Colonic mucosa (tissue), 4 donors: ENCODE results near the gene VWA5A. TPM values are rescaled to one million over a fixed set of nuclear protein-coding genes. Genes with fewer than 3 reads are reported as not detected.

Source experiments
- DNase-seq: peaks from one replicate; pipeline ENCODE4 v3.0.0-alpha.2; 2020
- H3K27ac ChIP-seq: fragments of 200-600 bp; one replicate; pipeline ENCODE4 v1.8.0; 2021
- H3K27me3 ChIP-seq: fragments of 200-600 bp; one replicate; pipeline ENCODE4 v1.8.0; 2021
- H3K36me3 ChIP-seq: fragments of 200-600 bp; one replicate; pipeline ENCODE4 v1.8.0; 2021
- H3K4me1 ChIP-seq: fragments of 200-600 bp; one replicate; pipeline ENCODE4 v1.8.0; 2021; ENCODE audit warnings: mild to moderate bottlenecking
- H3K4me3 ChIP-seq: fragments of 200-600 bp; one replicate; pipeline ENCODE4 v1.8.0; 2021
- H3K9ac ChIP-seq, 2 donors: one replicate each; pipeline ENCODE4 v1.7.0; 2013; ENCODE audit warnings: control low read depth in 2 of 2, low read depth in 2 of 2, low read length in 2 of 2
- H3K9me3 ChIP-seq: fragments of 200-600 bp; one replicate; pipeline ENCODE4 v1.8.0; 2021
- intact Hi-C: fragments of 100-400 bp; cut with DNase I; formaldehyde crosslinking; loops from one replicate; pipeline ENCODE4 v1.14.1; 2022
- total RNA-seq, 2 donors: library from RNA; stranded (reverse); fragmentation: NEBNext Ultra II Directional in 1 of 2; extraction: Animal tissue kit (Norgen Biotek cat#: 25700) in 1 of 2; gene quantifications; one replicate each; pipeline ENCODE4 v1.2.1, GENCODE V29; 2021
- TF ChIP-seq, protein P1 (sequence below): fragments of 200-600 bp; IDR thresholded peaks from one replicate; pipeline ENCODE4 v1.8.0; 2022; ENCODE audit warnings: antibody characterized with exemption, mild to moderate bottlenecking
- donor health status: healthy.
- donor health status: DM: no; HTN: no; CAD: no.
- donor health status: DM: no; HTN: no; CAD: no.

Gene VWA5A
- total RNA-seq, 2 donors from 2014 or later, result 38.0 to 62.5 TPM

DNA sequence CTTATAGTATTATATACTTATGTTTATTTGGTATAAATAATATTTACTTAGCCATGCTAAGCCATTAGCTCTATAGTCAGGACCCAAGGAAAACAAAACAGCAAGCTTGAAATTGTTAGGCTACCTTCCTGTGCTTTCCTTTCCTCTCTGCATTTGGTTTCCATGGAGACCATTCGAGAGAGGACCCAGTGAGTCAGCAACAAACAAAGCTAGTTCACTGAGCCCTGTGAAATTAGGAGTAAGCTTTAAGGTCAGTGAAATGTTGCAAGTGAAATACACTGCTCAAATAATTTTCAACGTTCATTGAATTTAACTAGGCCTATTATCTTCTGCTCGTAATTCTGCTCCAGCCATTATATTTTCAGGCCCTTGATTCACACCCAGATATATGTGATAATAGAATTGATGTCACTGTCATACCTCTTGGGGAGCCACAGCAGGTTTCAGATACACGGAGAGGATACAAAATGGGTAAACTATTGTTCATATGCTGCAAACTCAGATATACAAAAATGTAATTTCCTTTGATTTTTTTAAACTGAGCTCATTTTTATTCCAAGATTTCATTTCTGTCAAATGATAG is 58.8 kb downstream of the VWA5A start:
- Histone ChIP-seq H3K27ac (no peak overlapping the region), H3K9me3 (no peaks in the 10 kb centered on the region), H3K4me3 (no peak overlapping the region), H3K27me3 (no peaks in the 10 kb centered on the region), H3K36me3 (no peaks in the 10 kb centered on the region), H3K9ac (no peak overlapping the region), H3K4me1 (no peaks in the 10 kb centered on the region)
- intact Hi-C loops, result no loop called here
- no peak for DNase-seq
- TF ChIP-seq, protein P1, sequence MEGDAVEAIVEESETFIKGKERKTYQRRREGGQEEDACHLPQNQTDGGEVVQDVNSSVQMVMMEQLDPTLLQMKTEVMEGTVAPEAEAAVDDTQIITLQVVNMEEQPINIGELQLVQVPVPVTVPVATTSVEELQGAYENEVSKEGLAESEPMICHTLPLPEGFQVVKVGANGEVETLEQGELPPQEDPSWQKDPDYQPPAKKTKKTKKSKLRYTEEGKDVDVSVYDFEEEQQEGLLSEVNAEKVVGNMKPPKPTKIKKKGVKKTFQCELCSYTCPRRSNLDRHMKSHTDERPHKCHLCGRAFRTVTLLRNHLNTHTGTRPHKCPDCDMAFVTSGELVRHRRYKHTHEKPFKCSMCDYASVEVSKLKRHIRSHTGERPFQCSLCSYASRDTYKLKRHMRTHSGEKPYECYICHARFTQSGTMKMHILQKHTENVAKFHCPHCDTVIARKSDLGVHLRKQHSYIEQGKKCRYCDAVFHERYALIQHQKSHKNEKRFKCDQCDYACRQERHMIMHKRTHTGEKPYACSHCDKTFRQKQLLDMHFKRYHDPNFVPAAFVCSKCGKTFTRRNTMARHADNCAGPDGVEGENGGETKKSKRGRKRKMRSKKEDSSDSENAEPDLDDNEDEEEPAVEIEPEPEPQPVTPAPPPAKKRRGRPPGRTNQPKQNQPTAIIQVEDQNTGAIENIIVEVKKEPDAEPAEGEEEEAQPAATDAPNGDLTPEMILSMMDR, result no peak

DNA sequence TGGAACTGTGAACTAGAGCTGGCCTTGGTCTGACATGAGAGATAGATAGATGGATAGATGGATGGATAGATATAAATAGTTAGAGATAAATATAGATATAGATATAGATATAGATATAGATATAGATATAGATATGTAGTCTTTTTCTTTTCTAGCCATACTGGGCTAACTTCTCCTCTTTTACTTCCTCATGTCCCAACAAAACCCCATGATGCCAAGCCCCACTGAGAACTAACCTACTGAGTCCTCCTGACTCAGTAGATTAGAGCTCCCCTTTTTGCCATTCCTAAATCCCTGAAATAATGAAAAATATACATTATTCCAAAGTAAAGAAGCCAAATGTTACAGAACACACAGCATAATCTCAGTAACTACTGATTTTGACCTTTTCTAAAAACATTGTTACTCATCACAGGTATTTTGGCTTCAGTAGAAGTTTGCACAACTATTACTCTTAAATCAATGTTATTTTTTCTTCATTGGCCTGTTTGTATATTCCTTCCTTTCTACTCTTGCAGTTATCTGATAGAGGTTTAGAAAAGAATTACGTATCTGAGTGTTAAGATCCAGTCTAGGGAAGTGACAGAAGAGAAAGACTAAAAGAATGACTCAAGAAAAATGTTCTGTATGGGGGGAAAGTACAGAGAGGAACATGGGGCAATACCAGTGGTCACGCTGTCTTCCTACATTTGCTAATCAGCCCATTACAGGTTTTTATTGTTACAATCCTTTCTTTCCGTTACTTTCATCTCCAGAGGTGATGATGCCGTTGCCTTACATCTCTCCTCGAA is 61.9 kb downstream of the VWA5A start:
- Histone ChIP-seq H3K9ac (no peak overlapping the region), H3K4me1 (no peaks in the 10 kb centered on the region), H3K36me3 (no peaks in the 10 kb centered on the region), H3K9me3 (no peaks in the 10 kb centered on the region), H3K4me3 (no peak overlapping the region), H3K27me3 (no peaks in the 10 kb centered on the region), H3K27ac (no peak overlapping the region)
- DNase-seq, result no peak
- intact Hi-C loops, result no loop called here
- TF ChIP-seq, protein P1, result no peak

DNA sequence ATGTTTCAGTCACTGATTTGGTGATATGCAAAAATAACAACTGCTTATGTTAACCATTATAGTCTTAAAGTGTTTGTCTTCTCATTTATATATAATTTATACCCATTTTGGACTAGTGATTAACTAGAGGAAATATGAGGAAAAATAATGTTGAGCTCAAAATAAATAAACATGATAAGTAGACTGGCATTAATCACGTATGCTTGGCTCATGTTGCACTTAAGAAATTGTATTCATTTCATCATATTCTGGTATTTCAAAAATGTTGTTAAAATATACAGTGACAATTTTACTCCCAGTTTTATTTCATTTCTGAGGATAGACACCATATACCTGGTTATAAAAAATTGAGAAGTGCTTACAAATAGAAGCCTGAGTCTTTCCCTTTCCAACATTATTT is 64.1 kb downstream of the VWA5A start:
- Histone ChIP-seq H3K27ac (no peak overlapping the region), H3K27me3 (no peaks in the 10 kb centered on the region), H3K4me3 (no peak overlapping the region), H3K36me3 (no peaks in the 10 kb centered on the region), H3K9me3 (no peaks in the 10 kb centered on the region), H3K9ac (no peak overlapping the region), H3K4me1 (no peaks in the 10 kb centered on the region)
- DNase-seq, result no peak
- intact Hi-C loops, result no loop called here
- TF ChIP-seq, protein P1, result no peak

DNA sequence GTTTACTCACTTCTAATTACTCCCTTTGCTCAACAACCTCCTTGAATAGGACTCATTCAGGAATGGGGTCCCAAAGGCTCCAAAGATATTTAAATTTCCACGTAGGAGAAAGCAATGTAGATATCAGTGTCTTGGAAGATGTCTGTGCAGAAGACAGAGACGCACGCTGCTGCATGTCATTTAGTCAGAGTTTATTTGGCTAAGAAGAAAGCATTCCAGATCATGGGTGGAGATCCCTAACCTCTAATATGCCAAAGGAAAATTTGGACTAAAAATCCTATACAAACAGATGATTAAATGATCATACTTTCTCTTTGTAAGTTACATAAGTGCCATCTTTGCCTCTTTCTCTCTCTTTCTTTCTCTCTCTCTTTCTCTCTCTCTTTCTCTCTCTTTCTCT is 67.8 kb downstream of the VWA5A start, which contains the start of gene OR10D3:
Gene OR10D3, plus strand, starts transcription at position 278 of the 400 bp plus-strand sequence. CDS start 1,925 bp downstream, outside the sequence.
- Histone ChIP-seq H3K27ac (no peak within 1 kb of the TSS), H3K9ac (no peak within 1 kb of the TSS), H3K36me3 (no peaks in the 10 kb centered on the region), H3K27me3 (no peaks in the 10 kb centered on the region), H3K4me3 (no peak within 1 kb of the TSS), H3K9me3 (no peaks in the 10 kb centered on the region), H3K4me1 (no peaks in the 10 kb centered on the region)
- no peak for DNase-seq
- intact Hi-C loops, result no loop called here
- TF ChIP-seq, protein P1, result no peak

DNA sequence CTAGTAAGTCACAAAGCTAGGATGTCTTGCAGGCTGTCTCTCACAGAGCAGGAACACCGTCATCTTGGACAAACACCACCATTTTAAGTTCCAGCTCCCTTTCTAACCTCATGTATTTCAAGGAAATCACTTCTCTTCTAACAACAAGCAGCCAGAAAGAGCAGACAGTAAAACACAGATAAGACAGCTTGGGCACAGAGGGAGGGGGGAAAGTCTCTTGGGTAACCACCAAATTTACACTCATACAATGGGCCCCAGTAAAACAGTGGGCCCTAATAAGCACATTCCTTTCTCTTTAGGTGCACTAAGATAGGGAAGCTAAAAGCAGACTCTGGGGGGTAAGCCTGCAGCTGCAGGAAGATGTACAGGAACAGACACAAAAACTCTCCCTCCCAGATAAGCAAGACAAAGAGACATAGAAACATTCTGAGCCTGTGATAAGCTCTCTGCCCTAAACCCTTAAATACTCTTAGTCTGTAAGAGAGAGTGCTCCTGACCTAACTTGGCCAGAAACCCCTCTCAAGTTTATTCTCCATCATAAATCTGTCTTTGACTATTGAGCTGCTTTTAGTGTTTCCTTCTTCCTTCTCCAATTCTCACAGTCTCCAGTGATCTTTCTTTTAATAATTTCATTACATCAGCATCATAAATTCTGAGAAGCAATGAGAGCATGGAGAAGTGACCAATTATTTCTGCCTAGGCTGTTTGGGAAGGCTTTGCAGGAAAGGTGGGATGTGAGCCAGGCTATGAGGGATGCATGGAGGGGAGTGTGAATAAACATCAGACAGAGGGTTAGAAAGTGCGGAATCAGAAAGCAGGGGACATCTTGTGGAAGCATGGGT is 75.3 kb downstream of the VWA5A start:
- Histone ChIP-seq H3K4me1 (no peaks in the 10 kb centered on the region), H3K27ac (no peak overlapping the region), H3K9ac (no peak overlapping the region), H3K9me3 (no peaks in the 10 kb centered on the region), H3K4me3 (no peak overlapping the region), H3K27me3 (no peaks in the 10 kb centered on the region), H3K36me3 (no peaks in the 10 kb centered on the region)
- DNase-seq, result no peak
- TF ChIP-seq, protein P1, result no peak
- intact Hi-C loops, result loop anchor here (10.0 kb wide), 1 partner anchor 86 kb away; no protein-coding TSS in a partner anchor
